GM12873 (cell line): ENCODE measurements around the gene MARCHF3.

Experiments used
- TF ChIP-seq, protein P1 (sequence below): IDR thresholded peaks from 2 replicates; pipeline ENCODE4 v1.5.1; 2012; ENCODE audit warnings: low read depth, mild to moderate bottlenecking, moderate library complexity, low read length, control low read depth; ENCODE audit not compliant: insufficient read depth; ENCODE audit errors: missing control alignments

Gene MARCHF3

DNA sequence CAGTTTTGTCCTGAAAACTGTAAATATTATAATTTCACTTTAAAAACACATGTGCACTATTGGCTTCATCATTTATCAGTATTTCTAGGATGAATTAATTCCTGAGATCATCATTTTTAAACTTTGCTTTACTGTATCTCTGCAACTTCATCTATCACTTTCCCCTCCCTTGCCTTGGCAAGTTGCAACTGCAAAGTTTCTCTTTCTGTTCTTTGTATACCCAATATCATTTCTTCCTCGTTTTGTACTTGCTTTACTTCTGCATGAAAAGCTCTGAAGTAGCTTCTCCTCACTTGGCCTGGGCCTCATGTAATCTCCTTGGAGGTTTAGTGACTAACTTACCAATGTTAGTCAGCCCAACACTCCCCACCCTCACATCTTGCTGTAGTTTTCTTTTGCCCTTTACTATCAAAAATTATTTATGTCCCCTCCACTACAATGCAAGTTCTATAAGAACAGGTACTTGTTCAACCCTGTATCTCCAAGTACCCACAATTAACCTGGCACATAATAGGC, 30.2 kb upstream of the MARCHF3 start:
- TF ChIP-seq, protein P1, sequence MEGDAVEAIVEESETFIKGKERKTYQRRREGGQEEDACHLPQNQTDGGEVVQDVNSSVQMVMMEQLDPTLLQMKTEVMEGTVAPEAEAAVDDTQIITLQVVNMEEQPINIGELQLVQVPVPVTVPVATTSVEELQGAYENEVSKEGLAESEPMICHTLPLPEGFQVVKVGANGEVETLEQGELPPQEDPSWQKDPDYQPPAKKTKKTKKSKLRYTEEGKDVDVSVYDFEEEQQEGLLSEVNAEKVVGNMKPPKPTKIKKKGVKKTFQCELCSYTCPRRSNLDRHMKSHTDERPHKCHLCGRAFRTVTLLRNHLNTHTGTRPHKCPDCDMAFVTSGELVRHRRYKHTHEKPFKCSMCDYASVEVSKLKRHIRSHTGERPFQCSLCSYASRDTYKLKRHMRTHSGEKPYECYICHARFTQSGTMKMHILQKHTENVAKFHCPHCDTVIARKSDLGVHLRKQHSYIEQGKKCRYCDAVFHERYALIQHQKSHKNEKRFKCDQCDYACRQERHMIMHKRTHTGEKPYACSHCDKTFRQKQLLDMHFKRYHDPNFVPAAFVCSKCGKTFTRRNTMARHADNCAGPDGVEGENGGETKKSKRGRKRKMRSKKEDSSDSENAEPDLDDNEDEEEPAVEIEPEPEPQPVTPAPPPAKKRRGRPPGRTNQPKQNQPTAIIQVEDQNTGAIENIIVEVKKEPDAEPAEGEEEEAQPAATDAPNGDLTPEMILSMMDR: no peak

- TF ChIP-seq, protein P1: no peak
These were observed 26.5 kb upstream of the MARCHF3 start for GRCh38 chr5:127056896-127057295.

DNA sequence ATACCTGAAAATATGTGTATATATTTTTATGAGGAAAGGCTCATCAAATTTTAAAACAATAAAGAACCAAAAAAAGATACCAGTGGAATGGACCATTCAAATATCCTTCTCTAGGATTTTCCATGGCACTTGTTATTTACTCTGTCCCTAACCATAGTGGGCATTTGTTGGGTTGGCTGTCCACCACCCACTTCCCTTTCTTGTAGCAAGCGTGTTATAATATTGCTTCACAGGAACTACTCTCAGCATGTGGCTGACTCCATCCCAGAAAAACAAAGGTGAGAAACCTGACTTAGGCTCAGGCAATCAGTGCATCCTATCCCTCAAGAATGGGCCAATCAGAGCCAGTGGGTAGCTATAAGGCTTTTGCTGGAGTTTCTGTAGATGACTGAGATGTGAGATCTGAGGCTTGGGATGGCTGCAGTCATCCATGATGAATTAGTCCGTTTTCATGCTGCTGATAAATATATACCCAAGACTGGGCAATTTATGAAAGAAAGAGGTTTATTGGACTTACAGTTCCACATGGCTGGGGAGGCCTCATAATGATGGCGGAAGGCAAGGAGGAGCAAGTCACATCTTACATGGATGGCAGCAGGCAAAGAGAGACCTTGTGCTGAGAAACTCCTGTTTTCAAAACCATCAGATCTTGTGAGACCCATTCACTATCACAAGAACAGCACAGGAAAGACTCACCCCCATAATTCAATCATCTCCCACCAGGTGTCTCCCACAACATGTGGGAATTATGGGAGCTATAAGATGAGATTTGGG, 25.7 kb upstream of the MARCHF3 start:
- TF ChIP-seq, protein P1: no peak

DNA sequence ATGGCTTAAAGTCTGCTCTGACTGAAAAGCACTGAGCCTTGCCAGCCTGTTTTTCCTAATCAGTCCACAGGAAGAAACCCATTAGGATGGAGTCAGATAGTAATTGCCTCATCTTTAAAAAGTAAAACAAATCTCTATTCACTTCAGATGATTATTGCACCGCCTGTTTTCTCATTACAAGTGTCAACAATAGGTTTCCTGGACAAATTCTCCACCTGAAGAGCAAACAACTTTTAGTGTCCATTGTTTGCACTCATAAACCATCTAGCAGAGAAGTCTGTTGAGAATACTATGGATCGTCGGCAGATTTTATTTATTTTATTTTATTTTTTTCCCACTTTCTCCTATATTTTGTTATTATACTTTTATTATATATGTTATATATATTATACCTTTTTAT, 22.7 kb upstream of the MARCHF3 start:
- TF ChIP-seq, protein P1: no peak

GRCh38 chr5:127051591-127051990, 21.2 kb upstream of the MARCHF3 start:
- TF ChIP-seq, protein P1: no peak

GRCh38 chr5:127046343-127047072, 16.1 kb upstream of the MARCHF3 start:
- TF ChIP-seq, protein P1: no peak

- TF ChIP-seq, protein P1: no peak
These were observed 12.2 kb upstream of the MARCHF3 start for GRCh38 chr5:127042593-127042992.
